Natural killer cell (primary cell): ENCODE data around the gene DAPK1. TPM values are rescaled to one million over a fixed set of nuclear protein-coding genes. Genes with fewer than 3 reads are reported as not detected.

ENCODE experiments used
- ATAC-seq, 3 donors: fragments of 150-1000 bp in 2 of 3; fragments of 200-7000 bp in 1 of 3; cut with Tn5 transposase; 1 replicate in 1 of 3; 2 replicates in 2 of 3; pipeline ENCODE4 v1.10.0; 2021; ENCODE audit warnings: mild to moderate bottlenecking in 2 of 3, moderate library complexity in 2 of 3
- DNase-seq, 2 donors: peaks; one replicate each; pipeline versions ENCODE4 v3.0.0 to v3.0.0-alpha.2; 2013 to 2021; ENCODE audit warnings: mixed read lengths in 1 of 2
- H3K27ac ChIP-seq: one replicate; pipeline ENCODE4 v1.5.1; 2013; ENCODE audit warnings: mild to moderate bottlenecking, low read length
- H3K27me3 ChIP-seq: one replicate; pipeline ENCODE4 v1.6.1; 2013; ENCODE audit warnings: low read length; ENCODE audit not compliant: control insufficient read depth, insufficient read depth
- H3K36me3 ChIP-seq: one replicate; pipeline ENCODE4 v1.6.1; 2013; ENCODE audit warnings: low read length; ENCODE audit not compliant: control insufficient read depth, insufficient read depth
- H3K4me1 ChIP-seq: one replicate; pipeline ENCODE4 v1.6.1; 2013; ENCODE audit warnings: low read length; ENCODE audit not compliant: control insufficient read depth, insufficient read depth
- H3K4me3 ChIP-seq: one replicate; pipeline ENCODE4 v1.5.1; 2013; ENCODE audit warnings: low read length
- H3K9me3 ChIP-seq: one replicate; pipeline ENCODE4 v1.6.1; 2013; ENCODE audit warnings: low read length; ENCODE audit not compliant: control insufficient read depth, insufficient read depth
- H3K27ac Mint-ChIP-seq, 2 donors: one replicate each; pipeline ENCODE4 v1.8.0; 2022; ENCODE audit warnings: mild to moderate bottlenecking in 2 of 2, mixed read lengths in 2 of 2, moderate library complexity in 1 of 2
- H3K27me3 Mint-ChIP-seq, 2 donors: one replicate each; pipeline ENCODE4 v1.8.0; 2022; ENCODE audit warnings: low read depth in 2 of 2, mixed read lengths in 2 of 2
- H3K36me3 Mint-ChIP-seq: one replicate; pipeline ENCODE4 v1.8.0; 2022; ENCODE audit warnings: mixed read lengths
- H3K4me1 Mint-ChIP-seq, 2 donors: one replicate each; pipeline ENCODE4 v1.8.0; 2022; ENCODE audit warnings: mixed read lengths in 2 of 2
- H3K4me3 Mint-ChIP-seq: one replicate; pipeline ENCODE4 v1.8.0; 2022; ENCODE audit warnings: mild to moderate bottlenecking, moderate library complexity, mixed read lengths
- H3K9me3 Mint-ChIP-seq, 2 donors: one replicate each; pipeline ENCODE4 v1.8.0; 2022; ENCODE audit warnings: mixed read lengths in 2 of 2
- CTCF ChIP-seq: fragments of 200-600 bp; IDR thresholded peaks from one replicate; pipeline ENCODE4 v1.8.0; 2022; ENCODE audit warnings: antibody characterized with exemption
- WGBS: methylation state at CpG from one replicate; pipeline ENCODE4 v1.1.7; 2013; ENCODE audit warnings: missing lambda C conversion rate; ENCODE audit not compliant: insufficient coverage; 5-methylcytosine and 5-hydroxymethylcytosine counted together
- intact Hi-C: fragments of 100-400 bp; cut with micrococcal nuclease; formaldehyde crosslinking; loops from one replicate; pipeline ENCODE4 v1.14.2; 2022
- total RNA-seq, 4 donors: library from RNA; stranded (reverse); fragments of 120-200 nt in 1 of 4; gene quantifications; one replicate each; pipeline versions ENCODE4 v1.2.3 to v1.2.4, GENCODE V29; 2013 to 2022

The DAPK1 gene
- total RNA-seq, 3 donors from 2014 or later (not counting 1 experiment from before 2014, with no cell fraction given) = 12.2 to 26.5 (median 22.7) TPM

- Mint-ChIP-seq H3K4me1 (peaks cover 5 to 12% of the 10 kb centered on the region in 2 donors), H3K4me3 (no peak overlapping the region), H3K36me3 (no peaks in the 10 kb centered on the region), H3K27me3 (peaks cover 0 to 2% of the 10 kb centered on the region in 2 donors), H3K27ac (no peak overlapping the region), H3K9me3 (no peaks in the 10 kb centered on the region)
- no peak for TF ChIP-seq CTCF
- Histone ChIP-seq H3K9me3 (no peaks in the 10 kb centered on the region), H3K27ac (no peak overlapping the region), H3K4me3 (no peak overlapping the region), H3K27me3 (no peaks in the 10 kb centered on the region), H3K4me1 (peaks cover 4% of the 10 kb centered on the region), H3K36me3 (no peaks in the 10 kb centered on the region)
- DNase-seq = no peak
- 61% methylated on average over 6 of the region's 6 CpGs for WGBS
- intact Hi-C loops = no loop called here
- ATAC-seq = no peak
Measured at GRCh38 chr9:87556821-87557220, 59.2 kb downstream of the DAPK1 start.

GRCh38 chr9:87557996-87558395 is 60.3 kb downstream of the DAPK1 start:
- intact Hi-C loops = no loop called here
- DNase-seq = no peak
- Mint-ChIP-seq H3K36me3 (no peaks in the 10 kb centered on the region), H3K4me3 (no peak overlapping the region), H3K4me1 (peaks cover 5 to 12% of the 10 kb centered on the region in 2 donors), H3K27ac (no peak overlapping the region), H3K9me3 (no peaks in the 10 kb centered on the region), H3K27me3 (peaks cover 0 to 2% of the 10 kb centered on the region in 2 donors)
- Histone ChIP-seq H3K36me3 (no peaks in the 10 kb centered on the region), H3K9me3 (no peaks in the 10 kb centered on the region), H3K4me3 (no peak overlapping the region), H3K27ac (no peak overlapping the region), H3K27me3 (no peaks in the 10 kb centered on the region), H3K4me1 (peaks cover 4% of the 10 kb centered on the region)
- 58% methylated on average over 1 of the region's 1 CpG for WGBS
- TF ChIP-seq CTCF = no peak
- no peak for ATAC-seq

GRCh38 chr9:87558606-87559190 is 61.0 kb downstream of the DAPK1 start:
- H3K27me3 ChIP-seq = no peaks in the 10 kb centered on the region
- H3K4me3 Mint-ChIP-seq = no peak overlapping the region
- H3K27me3 Mint-ChIP-seq = peaks cover 0 to 2% of the 10 kb centered on the region in 2 donors
- no peak overlapping the region for H3K27ac ChIP-seq
- no peaks in the 10 kb centered on the region for H3K9me3 Mint-ChIP-seq
- WGBS = 94% methylated on average over 2 of the region's 5 CpGs
- H3K9me3 ChIP-seq = no peaks in the 10 kb centered on the region
- intact Hi-C loops = no loop called here
- H3K4me1 Mint-ChIP-seq = peaks cover 5 to 12% of the 10 kb centered on the region in 2 donors
- no peak overlapping the region for H3K27ac Mint-ChIP-seq
- no peak overlapping the region for H3K4me3 ChIP-seq
- no peaks in the 10 kb centered on the region for H3K36me3 Mint-ChIP-seq
- DNase-seq (no peak), ATAC-seq (no peak)
- no peaks in the 10 kb centered on the region for H3K36me3 ChIP-seq
- H3K4me1 ChIP-seq = peaks cover 4% of the 10 kb centered on the region
- no peak for TF ChIP-seq CTCF

- Mint-ChIP-seq H3K36me3 (no peaks in the 10 kb centered on the region), H3K4me1 (peaks cover 0 to 5% of the 10 kb centered on the region in 2 donors), H3K4me3 (no peak overlapping the region), H3K27me3 (peaks cover 0 to 2% of the 10 kb centered on the region in 2 donors), H3K27ac (no peak overlapping the region), H3K9me3 (peaks cover 0 to 2% of the 10 kb centered on the region in 2 donors)
- H3K27ac ChIP-seq = no peak overlapping the region
- intact Hi-C loops = no loop called here
- no peaks in the 10 kb centered on the region for H3K4me1 ChIP-seq
- TF ChIP-seq CTCF = no peak
- H3K36me3 ChIP-seq = no peaks in the 10 kb centered on the region
- H3K9me3 ChIP-seq = no peaks in the 10 kb centered on the region
- ATAC-seq = no peak
- DNase-seq = no peak
- 64% methylated on average over 7 of the region's 7 CpGs for WGBS
- H3K4me3 ChIP-seq = no peak overlapping the region
- H3K27me3 ChIP-seq = no peaks in the 10 kb centered on the region
Measured at GRCh38 chr9:87562062-87562461, 64.4 kb downstream of the DAPK1 start.
